Lung (tissue), 12 donors: ENCODE measurements around the gene TNNT2. TPM values are rescaled to one million over a fixed set of nuclear protein-coding genes. Genes with fewer than 3 reads are reported as not detected.

Experiments used
- ATAC-seq: fragments of 200-7000 bp; cut with Tn5 transposase; one replicate; pipeline ENCODE4 v1.9.1; 2020; ENCODE audit warnings: moderate number of reproducible peaks; ENCODE audit not compliant: insufficient read depth, low FRiP score
- DNase-seq, 3 donors: peaks; one replicate each; pipeline ENCODE4 v3.0.0-alpha.2; 2013 to 2017
- H3K27ac ChIP-seq, 2 donors: one replicate each; pipeline ENCODE4 v1.5.1; 2013; ENCODE audit warnings: mild to moderate bottlenecking in 2 of 2, moderate library complexity in 2 of 2, control low read depth in 1 of 2, inconsistent platforms in 1 of 2, low read depth in 1 of 2, low read length in 1 of 2
- H3K27me3 ChIP-seq, 3 donors: one replicate each; pipeline ENCODE4 v1.5.1; 2013; ENCODE audit warnings: low read length in 2 of 3; ENCODE audit not compliant: control insufficient read depth in 3 of 3, insufficient read depth in 3 of 3
- H3K36me3 ChIP-seq, 4 donors: one replicate each; pipeline ENCODE4 v1.5.1; 2013; ENCODE audit warnings: low read length in 4 of 4, mild to moderate bottlenecking in 1 of 4, moderate library complexity in 1 of 4; ENCODE audit not compliant: control insufficient read depth in 4 of 4, insufficient read depth in 4 of 4
- H3K4me1 ChIP-seq, 5 donors: one replicate each; pipeline ENCODE4 v1.5.1; 2013; ENCODE audit warnings: low read length in 5 of 5, mild to moderate bottlenecking in 2 of 5, moderate library complexity in 1 of 5; ENCODE audit not compliant: control insufficient read depth in 5 of 5, insufficient read depth in 5 of 5
- H3K4me3 ChIP-seq: one replicate; pipeline ENCODE4 v1.5.1; 2013; ENCODE audit warnings: mild to moderate bottlenecking, control low read depth, moderate library complexity
- H3K9ac ChIP-seq, 2 donors: one replicate each; pipeline ENCODE4 v1.5.1; 2013; ENCODE audit warnings: low read length in 2 of 2, control low read depth in 1 of 2; ENCODE audit not compliant: insufficient read depth in 1 of 2
- H3K9me3 ChIP-seq, 4 donors: one replicate each; pipeline ENCODE4 v1.5.1; 2013; ENCODE audit warnings: low read length in 3 of 4, mild to moderate bottlenecking in 1 of 4, moderate library complexity in 1 of 4; ENCODE audit not compliant: control insufficient read depth in 4 of 4, insufficient read depth in 3 of 4
- WGBS, 2 donors: extraction: QIAGEN DNeasy Blood & Tissue Kit; methylation state at CpG; one replicate each; pipeline ENCODE4 v1.1.7; 2013; 5-methylcytosine and 5-hydroxymethylcytosine counted together
- polyA plus RNA-seq, 2 donors: library from polyadenylated mRNA; stranded (reverse); fragments of 200-250 nt; gene quantifications; one replicate each; pipeline ENCODE4 v1.2.1, GENCODE V29; 2013
- total RNA-seq, 2 donors: library from RNA; depleted of rRNA in 1 of 2; stranded (reverse); fragments of >200 nt in 1 of 2; gene quantifications; one replicate each; pipeline ENCODE4 v1.2.1, GENCODE V29; 2014 to 2021
- TF ChIP-seq, protein P1 (sequence below): IDR thresholded peaks from 2 replicates; pipeline ENCODE4 v1.5.1; 2012; ENCODE audit warnings: mild to moderate bottlenecking; ENCODE audit errors: control extremely low read depth, extremely low read depth
- donor health status: control.
- donor health status: control.
- donor health status: Bipolar disorder and iron deficiency.
- donor health status: healthy.
- donor health status: DM: yes; HTN: yes; CAD: no.

The TNNT2 gene
- total and polyA plus RNA-seq, 4 donors, result 2.0 to 10.4 (median 5.4) TPM

DNA sequence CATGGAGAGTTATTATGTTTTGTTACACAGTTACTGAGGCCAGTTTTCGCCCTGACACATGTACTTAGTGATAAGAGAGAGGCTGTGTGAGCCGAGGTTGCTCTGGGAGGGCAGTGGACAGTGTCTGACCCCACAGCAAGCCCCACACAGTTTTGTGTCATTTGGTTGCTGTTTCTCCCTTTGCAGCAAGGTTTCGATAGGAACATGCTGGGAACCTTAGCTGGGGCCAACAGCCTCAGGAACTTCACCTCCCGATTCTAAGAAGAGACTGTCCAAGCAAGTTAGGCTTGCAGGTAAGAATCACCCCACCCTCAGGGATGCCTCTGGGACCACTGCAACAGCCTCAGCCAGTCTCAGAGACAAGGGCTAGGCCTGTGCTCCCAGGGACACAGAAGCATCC lies 48.9 kb downstream of the TNNT2 start:
- H3K27ac ChIP-seq, result no peak overlapping the region
- TF ChIP-seq, protein P1, sequence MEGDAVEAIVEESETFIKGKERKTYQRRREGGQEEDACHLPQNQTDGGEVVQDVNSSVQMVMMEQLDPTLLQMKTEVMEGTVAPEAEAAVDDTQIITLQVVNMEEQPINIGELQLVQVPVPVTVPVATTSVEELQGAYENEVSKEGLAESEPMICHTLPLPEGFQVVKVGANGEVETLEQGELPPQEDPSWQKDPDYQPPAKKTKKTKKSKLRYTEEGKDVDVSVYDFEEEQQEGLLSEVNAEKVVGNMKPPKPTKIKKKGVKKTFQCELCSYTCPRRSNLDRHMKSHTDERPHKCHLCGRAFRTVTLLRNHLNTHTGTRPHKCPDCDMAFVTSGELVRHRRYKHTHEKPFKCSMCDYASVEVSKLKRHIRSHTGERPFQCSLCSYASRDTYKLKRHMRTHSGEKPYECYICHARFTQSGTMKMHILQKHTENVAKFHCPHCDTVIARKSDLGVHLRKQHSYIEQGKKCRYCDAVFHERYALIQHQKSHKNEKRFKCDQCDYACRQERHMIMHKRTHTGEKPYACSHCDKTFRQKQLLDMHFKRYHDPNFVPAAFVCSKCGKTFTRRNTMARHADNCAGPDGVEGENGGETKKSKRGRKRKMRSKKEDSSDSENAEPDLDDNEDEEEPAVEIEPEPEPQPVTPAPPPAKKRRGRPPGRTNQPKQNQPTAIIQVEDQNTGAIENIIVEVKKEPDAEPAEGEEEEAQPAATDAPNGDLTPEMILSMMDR, result no peak
- no peak overlapping the region for H3K4me3 ChIP-seq
- ATAC-seq (no peak), DNase-seq (peak in 1 of 3 donors; percentile 29)
- H3K27me3 ChIP-seq, result no peaks in the 10 kb centered on the region
- peaks cover 0 to 4% (median 0%) of the 10 kb centered on the region in 4 donors for H3K9me3 ChIP-seq
- no peak overlapping the region for H3K9ac ChIP-seq
- WGBS, 2 donors, result 73 to 87% methylated on average over 4 of the region's 4 CpGs
- H3K36me3 ChIP-seq, result no peaks in the 10 kb centered on the region
- H3K4me1 ChIP-seq, result peaks cover 0 to 24% (median 7%) of the 10 kb centered on the region in 5 donors

DNA sequence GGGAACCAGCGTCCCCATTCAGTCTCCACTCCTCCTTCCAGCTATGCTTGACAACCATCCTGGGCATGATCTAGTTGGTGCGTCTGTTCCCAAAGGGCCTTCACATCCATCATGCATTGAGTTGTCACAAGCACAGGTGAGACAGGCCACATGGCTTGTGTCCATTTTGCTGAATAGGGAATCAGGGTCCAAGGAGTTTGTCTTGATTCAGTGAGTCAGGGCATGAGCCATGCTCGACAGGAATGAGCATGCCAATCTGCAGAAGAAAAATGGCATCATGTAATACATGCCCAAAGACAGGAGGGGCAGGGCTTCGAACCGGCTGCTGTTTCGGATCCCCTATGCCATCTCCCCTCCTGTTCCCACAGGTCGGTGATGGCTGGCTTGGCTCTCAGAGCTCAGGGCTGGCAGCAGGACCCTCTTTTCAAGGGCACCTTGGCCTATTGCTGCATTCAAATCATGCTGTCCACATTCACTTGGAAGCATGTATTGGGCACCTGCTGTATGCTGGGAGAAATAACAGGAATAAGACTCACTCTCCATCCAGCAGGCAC lies 49.7 kb downstream of the TNNT2 start:
- ATAC-seq (no peak), DNase-seq (no peak)
- Histone ChIP-seq H3K36me3 (no peaks in the 10 kb centered on the region), H3K4me1 (peaks cover 0 to 24% (median 7%) of the 10 kb centered on the region in 5 donors), H3K27me3 (no peaks in the 10 kb centered on the region), H3K27ac (no peak overlapping the region), H3K9ac (no peak overlapping the region), H3K4me3 (no peak overlapping the region), H3K9me3 (peaks cover 0 to 4% (median 0%) of the 10 kb centered on the region in 4 donors)
- TF ChIP-seq, protein P1, result no peak
- WGBS, 2 donors, result 95 to 96% methylated on average over 7 of the region's 7 CpGs

DNA sequence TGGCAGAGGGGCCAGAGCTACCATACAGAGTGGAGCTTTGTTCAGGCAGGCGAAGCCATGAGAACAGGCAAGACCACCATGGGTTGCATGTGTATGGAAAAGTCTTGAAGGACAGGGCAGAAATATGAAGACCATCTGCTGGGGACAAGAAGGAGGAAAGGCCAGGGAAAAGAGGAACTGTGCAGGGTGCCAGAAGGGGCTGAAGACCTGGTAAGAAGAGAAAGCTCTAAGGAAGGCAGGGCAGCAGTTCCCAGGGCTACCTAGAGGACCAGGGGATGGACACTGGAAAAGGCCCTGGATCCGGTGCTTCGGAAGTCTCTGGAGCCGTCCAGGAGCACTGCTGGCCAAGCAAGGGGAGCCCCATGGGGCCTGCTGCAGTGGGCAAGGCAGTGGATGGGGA lies 50.8 kb downstream of the TNNT2 start:
- Histone ChIP-seq H3K4me3 (no peak overlapping the region), H3K9ac (no peak overlapping the region), H3K36me3 (no peaks in the 10 kb centered on the region), H3K9me3 (peaks cover 0 to 4% (median 0%) of the 10 kb centered on the region in 4 donors), H3K4me1 (peaks cover 0 to 24% (median 7%) of the 10 kb centered on the region in 5 donors), H3K27ac (no peak overlapping the region), H3K27me3 (no peaks in the 10 kb centered on the region)
- TF ChIP-seq, protein P1, result no peak
- no peak for ATAC-seq
- WGBS, 2 donors, result 71 to 97% methylated on average over 4 of the region's 4 CpGs
- DNase-seq, result no peak

DNA sequence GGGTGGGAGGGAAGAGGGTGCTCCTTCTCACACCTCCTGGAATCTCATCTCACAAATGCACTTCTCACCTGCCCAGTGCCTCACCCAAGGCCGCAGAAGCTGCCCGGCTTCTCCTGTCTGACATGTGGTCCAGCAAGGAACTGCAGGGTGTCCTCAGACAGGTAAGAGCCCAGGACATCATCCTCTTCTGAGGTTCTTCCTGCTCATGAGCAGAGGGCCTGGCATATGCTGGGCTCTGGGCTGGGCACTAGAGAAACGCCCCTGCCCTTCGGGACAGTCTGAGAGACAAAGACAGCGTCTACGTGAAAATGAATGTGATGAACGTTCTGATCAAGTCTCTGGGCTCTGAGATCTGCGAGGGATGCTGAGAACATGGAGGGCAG lies 51.8 kb downstream of the TNNT2 start:
- Histone ChIP-seq H3K9ac (no peak overlapping the region), H3K27me3 (no peaks in the 10 kb centered on the region), H3K4me3 (no peak overlapping the region), H3K9me3 (peaks cover 0 to 4% (median 0%) of the 10 kb centered on the region in 4 donors), H3K4me1 (peaks cover 0 to 18% (median 7%) of the 10 kb centered on the region in 5 donors), H3K36me3 (no peaks in the 10 kb centered on the region), H3K27ac (no peak overlapping the region)
- ATAC-seq (no peak), DNase-seq (no peak)
- TF ChIP-seq, protein P1, result no peak
- WGBS, 2 donors, result 95 to 96% methylated on average over 8 of the region's 8 CpGs
